22Rv1 (cell line): ENCODE results near the gene TEX28.

Experiments
- H3K27ac ChIP-seq: fragments of 450-650 bp; 2 replicates; pipeline ENCODE4 v1.5.1; 2017
- ZFX ChIP-seq: fragments of 450-650 bp; IDR thresholded peaks from 2 replicates; pipeline ENCODE4 v1.6.1; 2017; ENCODE audit warnings: antibody characterized with exemption, borderline replicate concordance
- TF ChIP-seq, protein P1 (sequence below): fragments of 450-650 bp; IDR thresholded peaks from 2 replicates; pipeline ENCODE4 v1.5.1; 2017; ENCODE audit warnings: mild to moderate bottlenecking

TEX28 gene

DNA sequence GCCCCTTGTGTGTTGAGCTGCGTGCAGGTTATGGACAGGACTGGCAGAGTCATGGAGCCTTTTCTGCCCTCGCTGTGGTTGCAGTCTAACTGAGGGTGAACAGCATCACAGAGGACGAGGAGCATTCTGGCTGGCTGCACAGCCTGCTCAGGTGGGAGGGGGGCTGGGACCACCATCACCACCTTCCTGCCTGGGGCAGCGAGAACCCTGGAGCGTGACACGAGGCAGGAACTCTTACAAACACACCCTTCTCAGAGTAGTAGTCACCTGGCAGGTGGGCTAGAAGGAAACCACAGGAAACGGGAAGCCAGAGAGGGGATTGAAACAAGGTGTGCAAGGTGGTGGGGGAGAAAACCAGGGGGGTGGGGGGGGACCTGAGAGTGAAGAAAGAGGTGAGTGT, 26.2 kb upstream of the TEX28 start:
- TF ChIP-seq, protein P1, sequence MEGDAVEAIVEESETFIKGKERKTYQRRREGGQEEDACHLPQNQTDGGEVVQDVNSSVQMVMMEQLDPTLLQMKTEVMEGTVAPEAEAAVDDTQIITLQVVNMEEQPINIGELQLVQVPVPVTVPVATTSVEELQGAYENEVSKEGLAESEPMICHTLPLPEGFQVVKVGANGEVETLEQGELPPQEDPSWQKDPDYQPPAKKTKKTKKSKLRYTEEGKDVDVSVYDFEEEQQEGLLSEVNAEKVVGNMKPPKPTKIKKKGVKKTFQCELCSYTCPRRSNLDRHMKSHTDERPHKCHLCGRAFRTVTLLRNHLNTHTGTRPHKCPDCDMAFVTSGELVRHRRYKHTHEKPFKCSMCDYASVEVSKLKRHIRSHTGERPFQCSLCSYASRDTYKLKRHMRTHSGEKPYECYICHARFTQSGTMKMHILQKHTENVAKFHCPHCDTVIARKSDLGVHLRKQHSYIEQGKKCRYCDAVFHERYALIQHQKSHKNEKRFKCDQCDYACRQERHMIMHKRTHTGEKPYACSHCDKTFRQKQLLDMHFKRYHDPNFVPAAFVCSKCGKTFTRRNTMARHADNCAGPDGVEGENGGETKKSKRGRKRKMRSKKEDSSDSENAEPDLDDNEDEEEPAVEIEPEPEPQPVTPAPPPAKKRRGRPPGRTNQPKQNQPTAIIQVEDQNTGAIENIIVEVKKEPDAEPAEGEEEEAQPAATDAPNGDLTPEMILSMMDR = no peak
- TF ChIP-seq ZFX = no peak
- H3K27ac ChIP-seq = no peak overlapping the region

DNA sequence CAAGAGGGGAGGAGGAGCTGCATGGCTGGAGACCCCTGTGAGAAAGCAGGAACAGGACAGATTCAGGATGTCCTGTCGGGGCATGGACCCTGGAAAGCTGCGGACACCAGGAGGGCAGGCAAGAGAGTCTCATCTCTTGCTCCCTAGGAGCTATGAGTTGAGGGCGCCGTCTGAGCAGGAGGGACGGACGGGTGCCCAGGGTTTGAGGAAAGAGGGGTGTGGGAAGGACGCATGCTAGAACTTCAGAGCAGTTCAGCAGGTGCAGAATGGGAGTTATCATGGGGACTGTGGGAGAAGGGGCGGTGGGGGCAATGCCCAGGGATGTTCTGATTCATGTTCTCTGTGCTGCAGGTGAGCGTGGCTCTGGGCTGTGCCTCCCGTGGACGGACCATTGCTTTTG, 25.5 kb upstream of the TEX28 start:
- H3K27ac ChIP-seq = no peak overlapping the region
- TF ChIP-seq, protein P1 = no peak
- no peak for TF ChIP-seq ZFX

DNA sequence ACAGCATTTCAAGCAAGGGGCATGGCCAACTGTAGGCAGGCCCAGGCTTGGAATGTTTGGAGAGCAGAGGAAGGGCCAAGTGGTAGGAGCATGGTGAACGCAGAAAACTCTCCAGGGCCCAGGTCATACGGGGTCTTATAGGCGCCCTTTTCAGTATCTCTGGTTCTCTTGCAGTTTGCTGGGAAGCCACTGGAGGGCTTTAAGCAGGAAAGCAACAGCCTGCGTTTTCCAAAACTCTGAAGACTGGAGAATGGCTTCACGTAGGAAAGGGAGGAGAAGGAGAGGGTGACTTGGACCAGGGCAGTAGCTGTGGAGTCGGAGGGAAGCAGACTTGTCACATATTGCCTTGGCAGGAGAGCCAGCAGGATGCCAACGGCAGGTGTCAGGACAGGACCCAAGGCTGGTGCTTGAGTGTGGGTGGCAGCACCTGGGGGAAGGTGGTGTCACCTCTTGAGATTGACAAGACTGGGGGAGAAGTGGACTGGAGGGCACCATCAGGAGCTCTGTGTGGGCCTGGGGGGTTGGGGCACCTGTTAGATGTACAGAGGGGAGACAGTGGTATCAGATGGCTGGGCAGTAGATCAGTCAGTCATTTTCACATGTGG, 22.6 kb upstream of the TEX28 start:
- TF ChIP-seq ZFX = no peak
- TF ChIP-seq, protein P1 = peak; percentile 39
- no peak overlapping the region for H3K27ac ChIP-seq

DNA sequence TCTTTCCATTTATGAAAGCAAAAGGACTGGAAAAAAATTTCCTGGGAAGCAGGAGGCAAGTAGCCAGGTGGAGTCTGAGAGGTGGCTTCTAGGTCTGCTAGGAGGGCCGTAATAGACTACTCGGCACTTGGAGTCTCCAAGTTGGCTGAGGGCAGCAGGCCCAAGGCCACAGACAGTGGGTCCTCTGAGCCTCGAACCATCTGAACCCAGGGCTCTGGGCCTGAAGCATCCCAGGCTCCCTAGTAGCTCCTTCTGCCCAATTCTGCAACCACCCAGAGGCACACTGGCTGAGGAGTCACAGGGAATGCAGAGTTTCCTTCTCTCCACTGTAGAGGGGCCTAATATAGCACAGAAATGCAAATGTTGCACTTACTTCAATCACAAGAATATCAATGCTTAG, 20.5 kb upstream of the TEX28 start:
- H3K27ac ChIP-seq = no peak overlapping the region
- TF ChIP-seq ZFX = no peak
- TF ChIP-seq, protein P1 = no peak

DNA sequence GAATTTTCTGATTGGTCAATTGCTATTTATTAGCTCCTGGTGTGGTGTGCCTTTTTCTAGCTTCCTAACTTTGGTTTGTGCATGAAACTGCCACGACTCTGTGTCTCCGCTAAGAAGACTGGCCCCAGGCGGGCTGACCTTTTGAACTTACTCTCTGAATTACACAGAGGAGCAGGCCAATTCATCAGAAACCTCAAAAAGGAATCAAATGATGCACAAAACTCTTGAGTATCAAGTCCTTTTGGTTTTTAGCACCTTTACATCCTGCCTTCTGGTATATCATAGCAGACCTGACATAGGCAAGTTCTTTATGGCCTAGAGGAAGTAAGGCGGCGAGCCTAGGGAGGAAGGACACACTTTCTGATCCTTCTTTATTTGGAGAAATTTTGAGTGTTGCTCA, 18.2 kb upstream of the TEX28 start:
- no peak for TF ChIP-seq ZFX
- TF ChIP-seq, protein P1 = no peak
- H3K27ac ChIP-seq = no peak overlapping the region

DNA sequence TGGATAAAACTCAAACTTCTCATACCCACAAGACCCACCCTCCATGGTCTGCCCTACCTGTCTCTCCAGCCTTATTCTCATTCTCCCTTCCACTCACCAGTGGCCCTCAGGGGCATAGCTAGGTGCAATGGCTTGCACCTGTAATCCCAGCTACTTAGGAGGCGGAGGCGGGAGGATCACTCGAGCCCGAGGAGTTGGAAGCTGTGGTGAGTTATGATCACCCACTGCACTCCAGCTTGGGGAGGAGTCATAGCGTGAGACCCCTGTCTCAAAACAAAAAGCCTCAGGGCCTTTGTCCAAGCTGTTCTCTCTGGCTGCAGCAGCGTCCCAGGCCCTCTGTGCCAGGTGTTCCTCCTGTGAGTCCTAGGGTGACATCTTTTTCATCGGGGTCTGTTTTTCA, 17.2 kb upstream of the TEX28 start:
- H3K27ac ChIP-seq = no peak overlapping the region
- TF ChIP-seq, protein P1 = no peak
- no peak for TF ChIP-seq ZFX

DNA sequence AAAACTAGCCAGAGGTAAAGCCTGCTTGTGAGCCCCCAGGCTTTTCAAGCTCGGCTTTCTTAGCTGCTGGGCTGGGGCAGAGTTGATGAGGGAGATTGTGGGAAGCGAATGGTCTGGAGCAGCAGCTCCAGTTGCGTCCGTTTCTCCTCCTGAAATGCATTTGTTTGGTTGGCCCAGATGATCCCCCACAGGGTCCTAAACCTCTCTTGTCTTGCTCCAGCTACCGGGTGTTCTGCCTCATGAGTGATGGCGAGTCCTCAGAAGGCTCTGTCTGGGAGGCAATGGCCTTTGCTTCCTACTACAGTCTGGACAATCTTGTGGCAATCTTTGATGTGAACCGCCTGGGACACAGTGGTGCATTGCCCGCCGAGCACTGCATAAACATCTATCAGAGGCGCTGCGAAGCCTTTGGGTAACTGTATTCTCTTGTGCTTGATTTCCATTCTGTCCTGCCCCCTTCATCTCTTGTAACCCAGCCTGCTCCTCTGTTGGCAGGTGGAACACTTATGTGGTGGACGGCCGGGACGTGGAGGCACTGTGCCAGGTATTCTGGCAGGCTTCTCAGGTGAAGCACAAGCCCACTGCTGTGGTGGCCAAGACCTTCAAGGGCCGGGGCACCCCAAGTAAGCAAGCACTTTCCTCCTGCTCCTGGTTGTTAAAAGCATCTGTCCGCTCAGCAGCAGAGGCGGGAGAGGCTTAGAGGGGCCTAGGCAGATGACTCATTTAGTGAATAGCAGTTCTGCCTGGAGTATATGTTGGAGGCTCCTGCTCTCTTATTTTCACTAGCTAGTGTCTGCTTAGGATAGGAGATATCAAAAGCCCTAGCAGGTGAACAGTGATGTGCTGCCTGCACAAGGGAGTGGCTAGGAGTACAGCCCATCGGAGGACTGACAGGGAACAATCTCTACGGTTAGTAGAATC, 16.0 kb upstream of the TEX28 start:
- H3K27ac ChIP-seq = no peak overlapping the region
- TF ChIP-seq ZFX = no peak
- TF ChIP-seq, protein P1 = no peak
